KG1 (cell line): ENCODE results near the gene MMAB.
"Not testable (repeated sequence)": the region's sequence is repeated elsewhere in the genome, so short reads cannot be mapped to it uniquely, and the experiment has no call there.

ENCODE experiments used
- DNase-seq: peaks from one replicate; lab custom pipeline; 2025; lab: John Stamatoyannopoulos, UW

MMAB gene

DNA sequence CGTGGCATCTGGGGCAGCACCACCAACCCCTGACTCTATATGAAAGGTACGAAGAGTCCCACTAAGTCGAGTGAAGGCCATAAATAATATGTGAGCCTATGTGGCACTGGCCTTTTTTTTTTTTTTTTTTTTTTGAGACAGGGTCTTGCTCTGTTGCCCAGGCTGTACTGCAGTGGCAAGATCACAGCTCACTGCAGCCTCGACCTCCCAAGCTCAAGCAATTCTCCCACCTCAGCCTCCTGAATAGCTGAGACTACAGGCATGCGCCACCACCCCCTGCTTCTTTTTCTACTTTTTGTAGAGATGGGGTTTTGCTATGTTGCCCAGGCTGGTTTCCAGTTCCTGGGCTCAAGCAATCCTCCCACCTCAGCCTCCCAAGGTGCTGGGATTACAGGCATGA is 28.8 kb upstream of the MMAB start:
- not testable (repeated sequence) for DNase-seq

DNA sequence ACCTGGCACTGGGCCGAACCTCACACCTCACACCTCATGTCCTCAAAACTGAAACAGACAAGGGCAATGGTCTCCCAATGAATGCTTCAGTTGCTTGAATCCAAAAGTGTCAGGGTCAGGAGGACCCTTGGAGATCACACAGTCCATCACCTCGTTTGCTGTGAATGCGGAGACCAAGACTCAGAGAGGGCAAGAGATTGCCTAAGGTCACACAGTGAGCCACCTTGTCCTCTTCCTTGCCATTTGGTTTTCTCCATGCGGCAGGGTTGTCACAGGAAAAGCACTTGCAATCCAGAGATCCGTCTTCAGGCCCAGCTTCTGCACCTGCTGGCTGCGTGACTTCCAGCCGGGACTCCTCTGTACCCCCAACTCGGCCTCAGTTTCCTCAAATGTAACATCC is 28.3 kb upstream of the MMAB start:
- DNase-seq, result no peak

DNA sequence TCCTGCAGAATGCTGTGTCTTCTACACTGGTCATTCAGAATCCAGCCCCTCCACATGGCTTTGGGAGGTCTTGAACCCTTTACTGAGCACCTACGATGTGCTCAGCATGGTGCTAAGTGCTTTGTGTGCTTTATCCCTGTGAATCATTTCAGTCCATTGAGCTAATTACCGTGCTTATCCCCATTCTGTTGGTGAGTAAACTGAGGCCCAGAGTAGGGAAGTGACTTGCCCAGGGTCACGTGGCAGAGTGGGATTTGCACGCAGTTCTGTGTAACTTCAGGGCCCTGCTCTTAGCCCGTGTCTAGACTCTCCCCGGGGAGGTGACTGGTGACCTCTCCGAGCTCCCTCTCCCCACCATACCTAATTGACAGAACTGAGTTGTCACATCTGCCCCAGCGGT is 27.7 kb upstream of the MMAB start:
- no peak for DNase-seq

DNA sequence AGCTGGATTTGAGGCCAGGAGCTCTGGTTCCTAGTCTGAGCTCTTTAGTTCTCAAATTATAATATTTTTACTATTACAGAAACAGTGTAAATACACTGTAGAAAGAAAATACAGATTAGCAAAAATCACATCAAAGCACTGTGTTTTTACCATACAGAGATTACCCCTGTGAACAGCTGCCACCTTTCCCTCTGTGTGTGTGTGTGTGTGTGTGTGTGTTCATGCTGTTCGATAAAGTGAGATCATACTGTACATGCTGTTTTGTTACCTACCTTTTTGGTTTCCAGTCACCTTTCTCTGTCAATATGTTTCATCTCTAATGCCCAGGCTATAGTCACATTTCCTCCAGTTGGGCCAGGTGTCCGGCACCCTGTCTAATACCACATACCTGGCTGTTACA is 27.2 kb upstream of the MMAB start:
- DNase-seq, result no peak

DNA sequence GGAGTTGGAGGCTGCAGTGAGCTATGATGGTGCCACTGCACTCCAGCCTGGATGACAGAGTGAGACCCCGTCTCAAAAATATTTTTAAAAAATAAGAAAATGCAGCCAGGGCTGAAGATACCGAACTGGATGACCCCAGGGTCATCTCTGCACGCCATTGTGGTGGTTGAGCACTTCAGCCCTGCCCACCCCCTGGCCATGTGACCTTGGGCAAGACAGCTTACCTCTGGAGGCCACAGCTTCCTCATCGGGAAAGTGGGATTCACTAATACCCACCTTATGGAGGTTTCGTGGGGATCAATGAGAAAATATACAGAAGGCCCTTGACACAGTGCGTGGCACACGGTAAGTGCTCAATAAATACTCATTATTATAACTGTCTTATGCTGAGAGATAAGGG is 25.8 kb upstream of the MMAB start:
- no peak for DNase-seq

DNA sequence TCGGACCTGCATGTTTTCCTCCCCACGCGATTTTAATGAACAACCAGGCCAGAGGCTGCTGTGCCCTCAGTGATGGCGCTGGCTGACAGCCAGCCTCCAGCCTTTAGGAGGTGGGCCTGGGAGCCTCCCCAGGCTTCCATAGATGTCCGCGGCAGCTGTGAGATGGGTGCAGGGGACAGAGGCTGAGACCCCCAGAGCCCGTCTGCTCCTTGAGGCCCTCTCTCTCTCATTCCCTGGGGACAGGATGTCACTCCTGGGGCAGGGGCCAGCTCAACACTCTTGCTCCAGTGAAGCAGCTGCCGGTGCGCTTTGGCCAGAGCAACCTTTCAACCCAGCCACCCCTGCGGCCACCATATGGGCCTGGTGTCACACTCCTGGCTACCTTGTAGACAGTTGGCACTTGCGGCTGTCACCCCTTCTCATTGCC is 25.1 kb upstream of the MMAB start:
- no peak for DNase-seq

DNA sequence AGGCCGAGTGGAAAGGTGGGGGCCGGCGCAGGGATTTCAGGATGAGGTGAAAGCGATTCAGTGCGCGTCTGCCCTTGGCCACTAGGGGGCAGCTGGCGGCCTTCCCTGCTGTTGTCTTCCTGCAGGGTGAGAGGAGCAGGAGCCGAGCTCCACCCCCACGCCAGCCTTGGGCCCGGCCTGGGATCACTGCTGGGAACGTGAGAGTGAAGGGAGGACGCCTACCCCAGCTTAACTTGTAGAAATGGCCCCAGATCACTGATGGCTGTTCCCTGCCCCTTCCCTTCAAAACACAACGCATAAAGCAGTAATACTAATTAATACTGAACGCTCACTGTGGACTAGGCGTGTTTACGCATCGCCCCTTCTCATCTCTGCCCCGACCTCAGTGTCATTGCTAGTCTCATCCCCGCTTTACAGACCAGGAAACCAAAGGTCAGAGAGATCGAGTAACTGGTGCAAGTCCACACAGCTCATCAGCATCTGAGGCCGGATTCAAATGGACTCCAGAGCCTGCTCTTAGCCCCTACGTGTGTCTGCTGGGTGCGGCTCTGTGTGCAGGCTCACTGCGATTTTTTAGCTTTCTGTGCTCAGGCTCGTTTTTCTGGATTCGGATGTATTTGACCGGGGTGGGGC is 24.6 kb upstream of the MMAB start:
- DNase-seq, result no peak

DNA sequence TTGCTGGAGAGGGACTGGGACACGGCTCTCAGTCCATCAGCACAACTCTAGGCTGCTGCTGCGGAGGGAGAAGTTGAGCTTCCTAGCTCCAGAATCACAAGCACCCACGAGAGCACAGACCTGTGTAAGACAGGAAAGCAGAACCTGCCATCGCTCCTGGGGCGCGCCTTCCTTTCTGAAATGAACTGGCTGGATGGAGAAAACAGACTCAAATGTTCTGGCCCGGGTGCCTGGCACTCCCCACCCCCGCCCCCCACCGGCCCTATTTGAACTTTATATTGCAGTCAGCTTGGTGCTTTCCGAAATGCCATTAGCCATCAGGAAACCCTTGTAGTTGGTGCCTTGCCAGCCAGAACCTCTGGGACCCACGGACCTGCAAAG is 24.1 kb upstream of the MMAB start:
- no peak for DNase-seq

DNA sequence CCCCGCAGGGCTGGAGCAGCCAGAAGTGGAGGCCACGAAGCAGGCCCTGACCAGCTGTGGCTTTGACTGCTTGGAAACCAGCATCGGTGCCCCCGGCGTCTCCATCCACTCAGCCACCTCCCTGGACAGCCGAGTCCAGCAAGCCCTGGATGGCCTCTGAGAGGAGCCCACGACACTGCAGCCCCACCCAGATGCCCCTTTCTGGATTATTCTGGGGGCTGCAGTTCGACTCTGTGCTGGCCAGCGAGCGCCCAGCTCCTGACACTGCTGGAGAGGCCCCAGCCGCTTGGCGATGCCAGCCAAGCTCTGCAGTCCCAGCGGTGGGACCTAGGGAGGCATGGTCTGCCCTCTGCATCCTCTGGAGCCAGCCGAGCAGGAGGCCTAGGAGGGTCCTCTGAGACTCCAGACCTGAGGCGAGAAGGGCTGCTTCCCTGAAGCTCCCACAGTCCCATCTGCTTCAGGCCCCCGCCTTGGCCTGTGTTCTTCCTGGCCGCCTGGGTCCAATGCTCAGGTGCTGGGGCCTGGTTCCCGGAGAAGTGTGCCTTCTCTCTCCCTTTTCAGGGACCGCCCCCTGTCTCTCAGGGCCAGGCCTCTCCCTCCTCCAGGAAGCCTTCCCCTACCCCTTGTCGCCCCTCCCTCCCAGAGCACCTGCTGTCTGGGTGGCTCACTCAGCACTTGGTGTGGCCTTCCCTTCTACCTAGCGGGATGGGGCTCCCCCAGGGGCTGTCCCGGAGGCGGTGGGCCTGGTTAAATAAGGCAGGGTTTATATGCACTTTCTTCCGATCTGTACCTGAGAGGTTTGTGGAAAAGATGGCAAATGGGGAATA is 23.3 kb upstream of the MMAB start:
- DNase-seq, result no peak

DNA sequence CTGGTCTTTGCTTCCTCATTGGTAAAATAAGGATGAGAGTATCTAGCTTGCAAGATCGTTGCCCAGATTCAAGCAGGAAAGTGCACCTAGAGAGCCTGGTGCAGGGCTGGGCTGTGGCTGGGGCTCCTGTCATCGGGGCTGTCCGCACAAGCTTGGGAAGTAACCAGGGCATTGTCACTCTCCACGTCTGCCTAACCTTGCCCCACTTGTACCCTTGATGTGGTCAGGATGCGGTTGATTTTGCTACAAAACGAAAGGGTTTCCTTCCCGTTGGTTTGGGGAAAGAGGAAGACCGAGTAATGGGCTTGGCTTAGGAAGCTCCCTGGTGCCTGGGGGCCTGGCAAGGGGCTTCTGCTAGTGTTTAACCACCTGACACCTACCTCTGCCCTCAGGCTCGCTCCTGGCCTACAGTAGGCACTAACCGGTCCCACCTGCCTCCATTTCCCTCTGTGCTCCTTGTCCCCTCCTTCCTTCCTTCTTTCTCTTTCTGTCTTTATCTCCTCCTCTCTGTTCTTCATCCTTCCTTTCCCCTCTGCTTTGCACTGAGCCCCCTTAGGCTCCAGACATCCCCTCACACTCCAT is 22.1 kb upstream of the MMAB start:
- DNase-seq, result peak; percentile 43

DNA sequence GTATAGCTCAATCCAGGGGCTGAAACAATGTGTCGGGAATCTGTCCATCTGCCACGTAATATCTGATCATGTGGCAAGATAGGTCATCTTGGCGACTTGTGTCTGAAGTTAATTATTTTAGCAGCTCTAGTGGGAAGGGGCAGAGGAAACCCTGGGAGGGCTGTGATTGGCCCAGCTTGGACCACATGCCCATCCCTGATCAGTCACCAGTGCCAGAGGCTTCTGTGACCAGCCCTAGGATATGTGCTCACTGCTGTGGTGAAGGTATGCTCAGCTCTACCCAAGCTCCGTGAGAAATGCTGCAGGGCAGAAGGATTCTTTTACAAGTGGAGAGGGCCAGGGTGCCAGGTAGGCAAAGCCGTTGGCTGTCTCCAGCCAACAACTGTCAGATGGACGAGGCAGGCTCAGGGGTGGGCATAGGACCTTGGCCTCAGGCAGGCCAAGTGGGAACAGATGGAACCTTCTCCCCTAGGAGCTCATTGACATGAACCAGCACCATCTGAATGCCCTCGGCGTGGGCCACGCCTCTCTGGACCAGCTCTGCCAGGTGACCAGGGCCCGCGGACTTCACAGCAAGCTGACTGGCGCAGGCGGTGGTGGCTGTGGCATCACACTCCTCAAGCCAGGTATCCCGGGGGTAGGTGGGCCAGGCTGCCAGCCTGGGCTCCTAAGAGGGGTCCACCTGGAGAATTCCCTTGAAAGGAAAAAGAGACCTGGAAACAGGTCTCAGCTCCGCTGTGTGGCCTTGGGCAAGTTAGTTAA is 21.4 kb upstream of the MMAB start:
- DNase-seq, result no peak

DNA sequence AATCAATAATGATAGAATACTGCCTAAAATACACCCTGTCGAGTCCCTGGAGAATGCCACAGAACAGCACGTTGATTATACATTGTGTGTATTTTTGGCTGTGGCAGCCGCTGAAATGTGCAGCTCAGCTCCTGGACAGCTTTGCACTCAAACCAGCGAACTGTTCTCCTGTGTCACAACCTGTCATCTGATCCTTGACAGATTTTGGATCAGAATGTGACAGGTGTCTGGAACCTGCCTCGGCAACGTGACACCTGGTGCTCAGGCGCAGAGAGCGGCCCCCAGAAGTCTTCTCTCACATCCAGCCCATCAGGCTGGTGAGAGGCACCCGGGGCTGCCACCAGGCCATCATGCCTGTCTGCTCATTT is 19.6 kb upstream of the MMAB start:
- DNase-seq, result no peak

DNA sequence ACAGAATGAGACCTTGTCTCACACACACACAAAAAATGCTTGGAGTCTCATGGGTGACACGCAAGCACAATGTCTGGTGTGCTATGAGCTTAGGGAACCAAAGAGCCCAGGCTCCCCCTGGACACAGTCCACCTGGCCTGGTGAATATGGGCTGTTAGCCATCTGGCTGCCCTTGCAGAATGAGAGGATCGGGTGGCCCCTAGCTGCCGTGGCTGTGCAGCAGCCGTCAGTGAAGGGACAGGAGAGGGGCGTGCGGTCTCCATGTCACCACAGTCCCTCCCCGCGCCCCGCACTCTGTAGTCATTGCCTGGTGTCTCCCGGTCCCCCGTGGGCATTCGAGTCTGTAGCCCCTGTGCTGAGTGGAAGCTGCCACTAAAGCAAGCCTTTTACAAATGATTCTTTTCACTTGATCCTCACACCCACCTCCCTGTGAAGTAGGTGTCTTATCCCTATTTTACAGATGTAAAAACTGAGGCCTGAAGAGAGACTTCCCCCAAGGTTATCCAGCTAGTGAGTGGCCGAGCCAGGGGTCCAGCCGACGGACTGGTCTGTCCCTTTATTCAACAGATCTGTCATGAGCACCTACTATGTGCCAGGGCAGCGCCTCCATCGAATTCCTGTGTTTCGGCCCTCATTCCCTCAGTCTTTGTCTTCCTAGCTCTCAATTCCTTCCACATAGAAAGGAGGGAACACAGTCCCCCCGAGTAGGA is 19.0 kb upstream of the MMAB start:
- no peak for DNase-seq

DNA sequence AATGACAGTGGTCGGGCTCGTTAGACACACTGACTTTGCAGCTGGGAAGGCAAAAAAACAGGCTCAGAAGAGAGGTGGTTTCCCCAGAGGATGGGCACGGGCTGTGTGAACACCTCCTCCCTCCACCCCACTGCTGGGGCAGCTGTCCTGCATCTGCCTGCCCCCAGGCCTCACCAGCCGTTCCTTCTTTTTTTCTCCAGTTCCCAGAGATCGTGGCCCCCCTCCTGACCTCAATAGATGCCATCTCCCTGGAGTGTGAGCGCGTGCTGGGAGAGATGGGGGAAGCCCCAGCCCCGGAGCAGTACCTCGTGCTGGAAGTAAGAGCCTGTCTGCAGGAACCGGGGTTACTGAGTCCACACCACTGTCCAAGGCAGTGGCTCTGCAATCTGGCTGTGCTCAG is 17.7 kb upstream of the MMAB start:
- DNase-seq, result no peak

DNA sequence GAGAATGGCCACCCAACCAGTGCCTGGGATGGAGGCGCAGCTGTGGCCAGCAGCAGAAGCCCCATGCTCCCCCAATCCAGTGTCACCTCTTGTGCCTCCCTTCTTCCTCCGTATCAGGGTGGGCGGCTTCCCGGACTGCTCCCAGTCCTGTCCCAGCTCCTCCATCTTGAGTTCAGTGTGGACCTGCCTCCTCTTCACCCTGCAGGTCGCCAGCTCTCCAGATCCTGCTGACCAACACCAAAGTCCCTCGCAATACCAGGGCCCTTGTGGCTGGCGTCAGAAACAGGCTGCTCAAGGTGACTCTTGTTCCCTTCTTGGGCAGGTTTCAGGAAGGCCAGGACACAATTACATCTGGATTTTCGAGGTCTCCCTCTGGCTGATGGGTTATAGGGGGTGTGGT is 17.3 kb upstream of the MMAB start:
- DNase-seq, result no peak

DNA sequence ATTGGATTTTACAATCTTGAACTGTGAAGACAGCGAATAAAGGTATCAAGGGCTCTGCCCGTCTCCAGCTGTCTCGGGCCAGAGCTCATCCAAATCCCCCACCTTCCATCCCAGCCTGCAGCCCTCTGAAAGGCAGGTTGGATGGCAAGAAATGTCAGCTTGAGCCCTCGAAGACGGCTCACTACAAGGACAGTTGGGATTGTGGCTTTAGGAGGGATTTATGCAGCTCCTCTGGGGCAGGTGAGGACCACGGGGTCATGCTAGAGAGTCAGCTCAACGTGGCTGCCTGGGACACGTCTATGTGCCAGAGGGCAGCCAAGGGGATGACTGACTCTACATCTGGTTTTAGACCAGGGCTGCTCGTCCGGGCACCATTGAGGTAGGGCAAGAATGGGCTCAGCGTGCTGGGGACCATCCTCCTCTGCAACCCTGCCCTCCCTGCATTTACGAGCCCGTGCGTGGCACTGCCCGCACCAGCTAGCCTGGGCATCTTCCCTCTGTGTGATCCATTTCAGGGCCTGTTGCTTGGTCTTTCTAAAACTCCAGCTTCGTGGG is 16.5 kb upstream of the MMAB start:
- DNase-seq, result no peak

DNA sequence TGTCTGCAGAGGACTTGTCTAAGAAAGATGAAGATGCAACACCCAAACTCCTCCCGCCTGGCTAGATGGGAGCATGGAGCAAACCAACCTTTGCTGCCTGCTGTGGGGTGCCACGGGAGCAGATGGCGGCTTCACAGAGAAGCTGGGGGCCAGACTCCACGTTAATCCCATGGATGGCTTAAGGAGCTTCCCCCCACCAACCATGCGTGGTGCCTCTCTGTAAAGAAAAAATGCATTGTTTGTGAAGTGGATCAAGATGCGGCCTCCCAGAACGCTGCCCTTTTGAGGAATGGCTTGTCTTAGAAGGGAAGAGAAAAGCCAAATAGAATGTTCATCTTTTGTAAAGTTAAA is 15.9 kb upstream of the MMAB start:
- no peak for DNase-seq

DNA sequence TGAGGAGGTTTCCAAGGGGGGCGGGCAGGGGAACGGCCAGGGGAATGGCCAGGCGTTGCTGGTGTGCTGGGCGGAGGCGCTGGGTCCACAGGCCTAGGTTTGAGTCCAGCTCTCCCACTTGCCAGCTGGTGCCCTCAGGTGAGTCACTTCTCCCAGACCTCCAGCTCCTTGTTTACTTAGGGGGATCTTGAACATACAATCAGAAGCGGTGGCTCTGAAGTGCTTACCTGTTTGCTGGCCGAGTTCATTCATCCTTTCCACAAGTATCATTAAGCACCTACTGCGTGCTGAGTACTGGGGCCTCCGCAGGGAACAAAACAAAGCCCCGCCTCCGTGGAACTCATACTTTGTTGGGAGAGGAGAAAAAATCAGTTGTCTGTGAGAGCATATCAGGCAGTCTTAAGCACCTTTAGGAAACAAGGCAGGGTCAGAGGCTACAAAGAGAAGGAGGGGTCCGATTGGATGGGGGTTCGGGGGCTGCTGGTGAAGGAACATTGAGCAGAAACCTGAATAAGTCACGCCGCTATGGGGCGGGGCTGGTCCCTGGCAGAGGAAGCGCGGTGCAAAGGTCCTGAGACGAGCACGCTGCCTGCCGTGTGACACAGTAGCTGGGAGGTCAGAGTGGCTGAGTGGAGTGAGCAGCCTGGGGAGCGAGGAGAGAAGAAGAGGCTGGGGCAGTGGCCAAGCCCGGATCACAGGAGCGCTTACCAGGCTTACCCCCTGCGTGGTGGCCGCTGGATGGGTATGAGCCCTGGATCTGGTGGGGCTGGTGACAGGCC is 15.3 kb upstream of the MMAB start:
- no peak for DNase-seq

DNA sequence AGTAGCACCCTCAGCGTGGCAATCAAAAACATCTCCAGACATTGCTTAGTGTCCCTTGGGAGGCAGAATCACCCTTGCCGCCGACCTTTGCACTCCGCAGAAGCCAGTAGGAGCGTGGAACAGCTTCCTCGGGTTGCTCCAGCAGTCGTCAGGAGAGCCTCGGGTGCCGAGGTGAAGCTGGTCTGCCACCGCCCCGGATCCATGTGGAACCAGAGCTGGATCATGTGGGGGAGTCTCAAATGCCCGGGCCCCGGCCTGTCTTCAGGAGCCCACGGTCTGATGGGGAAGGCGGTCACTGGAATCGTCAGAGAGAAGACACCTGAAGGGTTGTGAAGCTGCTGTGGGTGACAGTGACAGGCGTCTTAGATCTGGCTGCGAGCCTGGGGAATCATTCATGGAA is 14.6 kb upstream of the MMAB start:
- no peak for DNase-seq

DNA sequence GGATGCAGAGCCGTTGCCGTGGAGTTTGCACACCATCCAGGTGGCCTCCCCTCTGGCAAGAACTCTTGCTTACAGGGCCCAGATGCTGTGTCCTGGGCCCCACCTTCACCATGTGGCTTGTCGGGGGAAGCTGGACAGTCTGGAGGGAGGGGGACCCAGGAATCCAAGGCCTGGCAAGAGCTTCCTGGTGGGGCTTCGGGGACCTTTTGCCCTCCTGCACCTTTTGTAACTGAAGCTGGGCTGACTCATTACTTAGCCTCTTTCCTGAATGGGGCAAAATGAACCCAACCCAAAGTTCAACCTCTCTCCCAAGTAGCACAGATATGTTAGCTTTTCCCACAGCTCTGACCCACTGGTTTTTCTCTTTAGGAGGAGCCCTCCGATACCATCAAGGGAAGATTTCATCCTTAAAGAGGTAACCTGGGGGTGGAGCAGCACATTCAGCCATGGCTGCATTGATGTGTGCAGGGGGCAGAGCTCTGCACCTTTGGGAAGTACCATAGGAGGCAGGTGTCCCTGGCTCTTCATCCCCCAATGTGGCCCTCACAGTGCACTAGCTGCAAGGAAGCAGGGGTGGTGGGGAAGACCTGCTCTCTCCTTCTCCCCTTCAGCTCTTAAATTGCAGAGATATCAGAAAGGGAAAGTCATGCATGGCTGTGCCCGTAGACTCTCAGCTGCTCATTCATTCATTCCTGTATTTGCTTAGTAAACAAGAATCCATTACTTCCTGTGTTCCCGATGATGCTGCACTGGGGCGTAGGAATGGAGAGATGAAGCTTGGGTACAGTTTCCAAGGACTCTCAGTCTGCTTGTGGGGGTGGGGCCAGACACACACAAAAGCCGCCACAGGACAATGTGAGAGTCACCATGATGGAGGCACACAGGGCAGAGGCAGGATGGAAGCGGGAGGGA is 13.3 kb upstream of the MMAB start:
- DNase-seq, result no peak
